ENCODE results near the gene LIMA1. TPM values are rescaled to one million over a fixed set of nuclear protein-coding genes. Genes with fewer than 3 reads are reported as not detected.
"Not testable (repeated sequence)": the region's sequence is repeated elsewhere in the genome, so short reads cannot be mapped to it uniquely, and the experiment has no call there.

The LIMA1 gene
- total RNA-seq, 1 donor from 2014 or later: 49.3 TPM

GRCh38 chr12:50187084-50187900 is 96.0 kb downstream of the LIMA1 start:
- DNase-seq (ENCODE audit: low read depth): no peak

GRCh38 chr12:50186681-50187080 is 96.6 kb downstream of the LIMA1 start:
- DNase-seq (ENCODE audit: low read depth): no peak

DNA sequence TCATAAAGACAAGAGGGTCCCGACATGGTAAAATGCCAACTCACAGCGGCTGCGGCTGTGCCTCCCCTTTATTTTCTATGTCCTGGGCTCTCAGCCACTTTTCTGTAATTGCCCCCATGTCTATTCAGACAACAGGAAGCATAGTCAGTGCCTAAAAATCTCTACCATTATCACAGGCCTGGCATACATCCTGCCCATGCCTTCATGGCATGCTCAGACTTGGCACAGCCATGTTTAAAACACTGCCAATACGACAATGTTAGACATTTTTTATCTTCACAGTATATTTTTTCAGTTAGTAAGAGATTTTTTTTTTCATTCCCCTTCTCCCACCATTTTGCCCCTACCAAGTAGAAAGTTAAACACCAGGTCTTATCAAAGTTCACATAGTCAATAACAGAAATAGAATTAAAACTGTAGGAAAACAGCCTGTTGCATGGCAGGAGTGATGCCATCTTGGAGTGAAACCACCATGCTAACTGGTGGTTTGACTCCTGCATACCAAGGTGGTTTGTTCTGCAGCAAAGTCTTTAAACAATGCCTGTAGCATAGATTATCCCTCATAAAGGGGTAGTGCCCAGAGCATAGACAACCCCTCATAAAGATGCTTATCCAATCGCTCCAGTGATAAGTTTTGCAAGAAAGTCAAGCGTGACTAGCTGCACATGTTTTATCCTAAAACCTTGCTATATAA is 97.2 kb downstream of the LIMA1 start:
- DNase-seq (ENCODE audit: low read depth): no peak

DNA sequence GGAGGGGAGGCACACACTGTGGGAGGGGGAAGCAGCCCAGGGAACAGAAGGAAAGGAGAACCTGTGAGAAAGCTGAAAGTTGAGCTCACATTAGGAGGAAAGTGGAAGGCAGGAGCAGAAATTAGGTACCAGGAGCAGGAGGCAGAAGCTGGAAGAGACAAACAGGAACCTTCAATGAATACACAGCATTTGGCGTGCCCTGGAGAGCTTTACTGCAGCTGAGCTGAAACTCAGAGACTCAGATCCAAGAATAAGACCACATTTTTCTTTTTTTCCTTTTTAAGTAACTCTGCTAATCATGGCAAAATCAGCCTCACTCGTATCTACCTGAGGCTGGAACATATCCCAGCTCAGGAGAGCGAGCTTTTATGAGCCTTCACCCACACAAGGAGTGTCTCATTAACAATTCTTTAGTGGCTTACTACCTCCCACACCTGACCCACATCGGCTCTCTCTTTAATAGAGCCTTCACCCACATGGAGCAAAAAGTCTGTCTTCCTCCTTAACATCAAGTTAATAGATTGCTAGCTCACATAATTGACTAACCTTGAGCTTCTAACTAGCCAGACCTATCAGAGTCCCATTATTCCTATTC is 97.9 kb downstream of the LIMA1 start:
- DNase-seq (ENCODE audit: low read depth): peak; percentile 73

GRCh38 chr12:50184261-50184660 is 99.1 kb downstream of the LIMA1 start:
- DNase-seq (ENCODE audit: low read depth): no peak

DNA sequence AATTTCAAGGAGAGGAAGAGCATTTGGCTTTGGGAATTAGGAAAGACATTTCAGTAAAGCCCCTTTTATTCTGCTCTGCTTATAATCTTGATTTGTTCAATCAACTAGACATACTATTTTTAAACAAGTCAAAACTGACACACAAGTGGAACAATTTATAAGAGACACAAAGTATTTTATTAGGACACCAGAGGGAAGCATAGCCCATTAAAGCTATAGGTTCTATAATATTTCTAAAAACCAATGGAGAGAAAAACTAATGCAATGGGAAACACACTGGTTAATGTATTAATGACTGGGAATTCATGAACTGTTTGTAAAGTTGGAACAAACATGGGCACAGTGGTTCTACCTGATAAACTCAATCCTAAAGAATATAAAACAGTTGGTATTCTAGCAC is 100.9 kb downstream of the LIMA1 start:
- no peak for DNase-seq (ENCODE audit: low read depth)

DNA sequence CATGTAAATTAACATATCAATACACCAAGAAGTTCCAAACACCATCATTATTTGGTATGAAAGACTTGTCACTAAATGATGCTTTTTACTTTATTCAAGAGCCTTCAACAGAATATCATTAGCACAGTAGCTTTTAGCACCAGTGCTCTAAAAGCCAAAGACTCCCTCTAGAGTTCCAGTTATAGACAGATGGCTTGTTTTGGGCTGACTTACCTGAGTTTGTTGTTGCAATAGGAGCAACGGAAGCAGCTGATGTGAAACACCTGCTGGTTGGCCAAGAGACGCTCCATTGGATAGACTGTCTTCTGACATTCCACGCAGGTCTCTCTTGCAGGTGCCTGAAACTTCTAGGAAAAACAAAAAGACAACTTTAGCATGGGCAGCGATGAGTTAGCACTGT is 101.6 kb downstream of the LIMA1 start:
- no peak for DNase-seq (ENCODE audit: low read depth)

- DNase-seq (ENCODE audit: low read depth): no peak
Observed at GRCh38 chr12:50175716-50176026, 107.6 kb downstream of the LIMA1 start.

- DNase-seq (ENCODE audit: low read depth): peak; percentile 80
Observed at GRCh38 chr12:50174971-50175715, 108.2 kb downstream of the LIMA1 start.

GRCh38 chr12:50167049-50167828 is 116.1 kb downstream of the LIMA1 start, which contains the start of gene CERS5:
TSS of gene CERS5 (minus strand) at chr12:50167369. CDS start at chr12:50167297, 72 bp downstream.
- DNase-seq (ENCODE audit: low read depth): peak; percentile 94

DNA sequence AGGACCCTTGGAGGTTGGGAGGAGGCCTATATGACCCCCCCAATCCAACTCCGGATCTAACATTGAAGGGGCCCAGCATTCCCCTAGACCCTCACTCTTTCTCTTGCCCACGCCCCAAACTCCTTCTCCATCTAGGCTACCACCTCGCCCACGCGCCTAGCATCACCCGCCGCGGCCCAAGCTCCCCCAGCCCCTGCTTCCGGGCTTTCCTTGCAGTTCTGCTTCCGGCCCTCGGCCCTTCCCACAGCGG is 116.6 kb downstream of the LIMA1 start:
- DNase-seq (ENCODE audit: low read depth): no peak

- DNase-seq (ENCODE audit: low read depth): no peak
Observed at GRCh38 chr12:50164963-50165362, 118.4 kb downstream of the LIMA1 start.

GRCh38 chr12:50162230-50162629 is 121.1 kb downstream of the LIMA1 start:
- DNase-seq (ENCODE audit: low read depth): no peak

DNA sequence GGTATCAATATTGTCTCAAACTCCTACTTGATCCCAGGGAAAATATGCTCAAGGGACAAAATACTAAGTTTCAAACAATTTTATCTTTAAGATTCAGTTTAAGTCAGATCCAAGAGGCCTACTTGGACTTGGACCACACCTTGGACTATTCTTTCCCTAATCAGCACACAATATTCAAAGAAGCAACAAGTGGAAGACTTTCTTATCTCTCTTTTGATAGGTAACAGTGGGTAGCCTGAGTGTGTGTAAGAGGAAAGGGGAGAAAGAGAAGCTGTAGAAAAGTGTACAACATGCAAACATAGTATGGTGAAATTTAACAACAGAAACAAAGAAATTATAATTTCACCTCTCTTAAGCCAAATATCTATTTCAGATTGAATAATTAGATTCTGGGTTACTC is 122.7 kb downstream of the LIMA1 start:
- DNase-seq (ENCODE audit: low read depth): no peak

DNA sequence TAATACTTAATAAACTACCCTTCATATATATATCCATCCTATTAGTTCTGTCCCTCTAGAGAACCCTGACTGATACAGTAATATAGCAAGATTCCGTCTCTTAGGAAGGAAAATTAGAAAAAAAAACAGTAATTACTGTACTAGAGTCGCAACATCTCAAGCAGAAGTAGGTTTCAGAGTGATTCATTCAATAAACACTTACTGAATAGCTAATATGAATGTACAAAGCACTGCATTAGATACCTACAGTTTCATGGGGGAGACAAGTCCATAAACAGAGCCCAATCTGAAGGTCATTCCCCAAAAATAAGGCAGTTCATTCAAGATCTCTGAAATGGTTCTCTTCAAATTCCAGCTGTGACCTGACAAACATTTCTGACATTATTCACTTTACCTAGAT is 126.1 kb downstream of the LIMA1 start:
- peak; percentile 26 for DNase-seq (ENCODE audit: low read depth)

- DNase-seq (ENCODE audit: low read depth): no peak
Observed at GRCh38 chr12:50156641-50157040, 126.7 kb downstream of the LIMA1 start.

- not testable (repeated sequence) for DNase-seq (ENCODE audit: low read depth)
Observed at GRCh38 chr12:50154947-50155346, 128.4 kb downstream of the LIMA1 start.

- DNase-seq (ENCODE audit: low read depth): peak; percentile 42
Observed at GRCh38 chr12:50151047-50151687, 132.2 kb downstream of the LIMA1 start.

GRCh38 chr12:50149311-50149710 is 134.0 kb downstream of the LIMA1 start:
- DNase-seq (ENCODE audit: low read depth): no peak

- DNase-seq (ENCODE audit: low read depth): not testable (repeated sequence)
Observed at GRCh38 chr12:50148011-50148410, 135.3 kb downstream of the LIMA1 start.

GRCh38 chr12:50147281-50147680 is 136.0 kb downstream of the LIMA1 start:
- DNase-seq (ENCODE audit: low read depth): no peak
